Fibroblast of villous mesenchyme (primary cell): ENCODE results near the gene SARDH. TPM values are rescaled to one million over a fixed set of nuclear protein-coding genes. Genes with fewer than 3 reads are reported as not detected.

Source experiments
- total RNA-seq: library from RNA; depleted of rRNA; stranded (reverse); fragments of >200 nt; gene quantifications from 2 replicates; pipeline ENCODE4 v1.2.3, GENCODE V29; 2012

SARDH gene
- total RNA-seq, 1 donor = 6.0 TPM

Other genes starting within 250 kb of the SARDH start
- gene MYMK, start 213.4 kb downstream of the SARDH start, total RNA-seq = not detected in 2 replicates
- under 0.01 and 0.32 TPM in 2 replicates for gene ADAMTSL2, start 203.6 kb downstream of the SARDH start, total RNA-seq
- not detected in 2 replicates for gene FAM163B, start 129.0 kb downstream of the SARDH start, total RNA-seq
- not detected in 2 replicates for gene DBH, start 102.0 kb downstream of the SARDH start, total RNA-seq